ENCODE results near the gene CCDC146.

The CCDC146 gene

GRCh38 chr7:77284005-77284404 is 161.6 kb downstream of the CCDC146 start:
- Histone ChIP-seq H3K27me3 (replicated peaks in 2 of 5; ENCODE audit: control insufficient read depth in 4 of 5, insufficient read depth in 5 of 5, low read length in 4 of 5) (no peaks in the 10 kb centered on the region), H3K27ac (ENCODE audit: insufficient read depth in 1 of 2, low read depth in 1 of 2, low read length in 2 of 2, poor library complexity in 1 of 2, severe bottlenecking in 2 of 2) (no peak overlapping the region), H3K36me3 (ENCODE audit: control insufficient read depth in 4 of 4, insufficient read depth in 4 of 4, low read length in 3 of 4) (peaks cover 0 to 8% (median 4%) of the 10 kb centered on the region in 4 experiments), H3K4me1 (ENCODE audit: control extremely low read depth in 1 of 4, control insufficient read depth in 4 of 4, insufficient read depth in 4 of 4, low read length in 3 of 4) (peaks cover 0 to 8% (median 0%) of the 10 kb centered on the region in 4 experiments), H3K9me3 (ENCODE audit: control extremely low read depth in 1 of 5, control insufficient read depth in 4 of 5, insufficient read depth in 2 of 5, low read depth in 1 of 5, low read length in 4 of 5) (peaks cover 0 to 9% (median 4%) of the 10 kb centered on the region in 5 experiments), H3K4me3 (ENCODE audit: control insufficient read depth in 1 of 7, extremely low read depth in 1 of 7, insufficient read depth in 4 of 7, low read depth in 2 of 7, low read length in 6 of 7) (no peak overlapping the region)
- WGBS (ENCODE audit: insufficient coverage), result 95% methylated on average over 2 of the region's 4 CpGs
- POLR2A ChIA-PET, result no interaction called here
- CTCF ChIA-PET, result interaction anchor here (1.6 kb wide), 1 partner anchor 48 kb away, joined by 3 read pairs; no protein-coding TSS in a partner anchor
- no peak for DNase-seq

- WGBS (ENCODE audit: insufficient coverage), result 63% methylated on average over 1 of the region's 2 CpGs
- CTCF ChIA-PET, result interaction anchor here (1.6 kb wide), 1 partner anchor 47 kb away, joined by 3 read pairs; no protein-coding TSS in a partner anchor
- peaks cover 0 to 8% (median 4%) of the 10 kb centered on the region in 4 experiments for H3K36me3 ChIP-seq (ENCODE audit: control insufficient read depth in 4 of 4, insufficient read depth in 4 of 4, low read length in 3 of 4)
- no peak overlapping the region for H3K27ac ChIP-seq (ENCODE audit: insufficient read depth in 1 of 2, low read depth in 1 of 2, low read length in 2 of 2, poor library complexity in 1 of 2, severe bottlenecking in 2 of 2)
- no peak for DNase-seq
- peaks cover 0 to 9% (median 4%) of the 10 kb centered on the region in 5 experiments for H3K9me3 ChIP-seq (ENCODE audit: control extremely low read depth in 1 of 5, control insufficient read depth in 4 of 5, insufficient read depth in 2 of 5, low read depth in 1 of 5, low read length in 4 of 5)
- POLR2A ChIA-PET, result no interaction called here
- H3K4me3 ChIP-seq (ENCODE audit: control insufficient read depth in 1 of 7, extremely low read depth in 1 of 7, insufficient read depth in 4 of 7, low read depth in 2 of 7, low read length in 6 of 7), result no peak overlapping the region
- H3K4me1 ChIP-seq (ENCODE audit: control extremely low read depth in 1 of 4, control insufficient read depth in 4 of 4, insufficient read depth in 4 of 4, low read length in 3 of 4), result peaks cover 0 to 10% (median 0%) of the 10 kb centered on the region in 4 experiments
- H3K27me3 ChIP-seq (replicated peaks in 2 of 5; ENCODE audit: control insufficient read depth in 4 of 5, insufficient read depth in 5 of 5, low read length in 4 of 5), result no peaks in the 10 kb centered on the region
Measured at GRCh38 chr7:77284616-77285015, 162.2 kb downstream of the CCDC146 start.

GRCh38 chr7:77288676-77289320 is 166.4 kb downstream of the CCDC146 start:
- POLR2A ChIA-PET, result no interaction called here
- H3K9me3 ChIP-seq (ENCODE audit: control extremely low read depth in 1 of 5, control insufficient read depth in 4 of 5, insufficient read depth in 2 of 5, low read depth in 1 of 5, low read length in 4 of 5), result peaks cover 0 to 9% (median 4%) of the 10 kb centered on the region in 5 experiments
- 59% methylated on average over 5 of the region's 7 CpGs for WGBS (ENCODE audit: insufficient coverage)
- H3K4me1 ChIP-seq (ENCODE audit: control extremely low read depth in 1 of 4, control insufficient read depth in 4 of 4, insufficient read depth in 4 of 4, low read length in 3 of 4), result peaks cover 0 to 7% (median 0%) of the 10 kb centered on the region in 4 experiments
- H3K27me3 ChIP-seq (replicated peaks in 2 of 5; ENCODE audit: control insufficient read depth in 4 of 5, insufficient read depth in 5 of 5, low read length in 4 of 5), result no peaks in the 10 kb centered on the region
- peaks cover 0 to 8% (median 5%) of the 10 kb centered on the region in 4 experiments for H3K36me3 ChIP-seq (ENCODE audit: control insufficient read depth in 4 of 4, insufficient read depth in 4 of 4, low read length in 3 of 4)
- CTCF ChIA-PET, result no interaction called here
- H3K27ac ChIP-seq (ENCODE audit: insufficient read depth in 1 of 2, low read depth in 1 of 2, low read length in 2 of 2, poor library complexity in 1 of 2, severe bottlenecking in 2 of 2), result no peak overlapping the region
- no peak for DNase-seq
- H3K4me3 ChIP-seq (ENCODE audit: control insufficient read depth in 1 of 7, extremely low read depth in 1 of 7, insufficient read depth in 4 of 7, low read depth in 2 of 7, low read length in 6 of 7), result no peak overlapping the region

GRCh38 chr7:77289387-77289786 is 167.0 kb downstream of the CCDC146 start:
- WGBS (ENCODE audit: insufficient coverage), result 100% methylated on average over 2 of the region's 3 CpGs
- ChIA-PET CTCF (no interaction called here), POLR2A (no interaction called here)
- Histone ChIP-seq H3K27ac (ENCODE audit: insufficient read depth in 1 of 2, low read depth in 1 of 2, low read length in 2 of 2, poor library complexity in 1 of 2, severe bottlenecking in 2 of 2) (no peak overlapping the region), H3K36me3 (ENCODE audit: control insufficient read depth in 4 of 4, insufficient read depth in 4 of 4, low read length in 3 of 4) (peaks cover 0 to 8% (median 5%) of the 10 kb centered on the region in 4 experiments), H3K9me3 (ENCODE audit: control extremely low read depth in 1 of 5, control insufficient read depth in 4 of 5, insufficient read depth in 2 of 5, low read depth in 1 of 5, low read length in 4 of 5) (peaks cover 0 to 9% (median 4%) of the 10 kb centered on the region in 5 experiments), H3K27me3 (replicated peaks in 2 of 5; ENCODE audit: control insufficient read depth in 4 of 5, insufficient read depth in 5 of 5, low read length in 4 of 5) (no peaks in the 10 kb centered on the region), H3K4me1 (ENCODE audit: control extremely low read depth in 1 of 4, control insufficient read depth in 4 of 4, insufficient read depth in 4 of 4, low read length in 3 of 4) (peaks cover 0 to 5% (median 0%) of the 10 kb centered on the region in 4 experiments), H3K4me3 (ENCODE audit: control insufficient read depth in 1 of 7, extremely low read depth in 1 of 7, insufficient read depth in 4 of 7, low read depth in 2 of 7, low read length in 6 of 7) (no peak overlapping the region)
- DNase-seq, result no peak

GRCh38 chr7:77290425-77290824 is 168.0 kb downstream of the CCDC146 start:
- no peak for DNase-seq
- H3K27me3 ChIP-seq (replicated peaks in 2 of 5; ENCODE audit: control insufficient read depth in 4 of 5, insufficient read depth in 5 of 5, low read length in 4 of 5), result no peaks in the 10 kb centered on the region
- H3K27ac ChIP-seq (ENCODE audit: insufficient read depth in 1 of 2, low read depth in 1 of 2, low read length in 2 of 2, poor library complexity in 1 of 2, severe bottlenecking in 2 of 2), result no peak overlapping the region
- ChIA-PET CTCF (no interaction called here), POLR2A (no interaction called here)
- H3K36me3 ChIP-seq (ENCODE audit: control insufficient read depth in 4 of 4, insufficient read depth in 4 of 4, low read length in 3 of 4), result peaks cover 0 to 8% (median 5%) of the 10 kb centered on the region in 4 experiments
- H3K4me3 ChIP-seq (ENCODE audit: control insufficient read depth in 1 of 7, extremely low read depth in 1 of 7, insufficient read depth in 4 of 7, low read depth in 2 of 7, low read length in 6 of 7), result no peak overlapping the region
- peaks cover 0 to 5% (median 0%) of the 10 kb centered on the region in 4 experiments for H3K4me1 ChIP-seq (ENCODE audit: control extremely low read depth in 1 of 4, control insufficient read depth in 4 of 4, insufficient read depth in 4 of 4, low read length in 3 of 4)
- peaks cover 0 to 9% (median 4%) of the 10 kb centered on the region in 5 experiments for H3K9me3 ChIP-seq (ENCODE audit: control extremely low read depth in 1 of 5, control insufficient read depth in 4 of 5, insufficient read depth in 2 of 5, low read depth in 1 of 5, low read length in 4 of 5)

- H3K27me3 ChIP-seq (replicated peaks in 2 of 5; ENCODE audit: control insufficient read depth in 4 of 5, insufficient read depth in 5 of 5, low read length in 4 of 5), result no peaks in the 10 kb centered on the region
- CTCF ChIA-PET, result interaction anchor here (0.9 kb wide), 1 partner anchor 39 kb away, joined by 4 read pairs; no protein-coding TSS in a partner anchor
- POLR2A ChIA-PET, result no interaction called here
- H3K4me3 ChIP-seq (ENCODE audit: control insufficient read depth in 1 of 7, extremely low read depth in 1 of 7, insufficient read depth in 4 of 7, low read depth in 2 of 7, low read length in 6 of 7), result no peak overlapping the region
- WGBS (ENCODE audit: insufficient coverage), result 72% methylated on average over 3 of the region's 4 CpGs
- H3K9me3 ChIP-seq (ENCODE audit: control extremely low read depth in 1 of 5, control insufficient read depth in 4 of 5, insufficient read depth in 2 of 5, low read depth in 1 of 5, low read length in 4 of 5), result peaks cover 0 to 9% (median 1%) of the 10 kb centered on the region in 5 experiments
- DNase-seq, result peak in 1 of 3 donors; percentile 6
- no peak overlapping the region for H3K27ac ChIP-seq (ENCODE audit: insufficient read depth in 1 of 2, low read depth in 1 of 2, low read length in 2 of 2, poor library complexity in 1 of 2, severe bottlenecking in 2 of 2)
- H3K36me3 ChIP-seq (ENCODE audit: control insufficient read depth in 4 of 4, insufficient read depth in 4 of 4, low read length in 3 of 4), result peaks cover 0 to 4% (median under 1%) of the 10 kb centered on the region in 4 experiments
- H3K4me1 ChIP-seq (ENCODE audit: control extremely low read depth in 1 of 4, control insufficient read depth in 4 of 4, insufficient read depth in 4 of 4, low read length in 3 of 4), result peaks cover 0 to 5% (median 0%) of the 10 kb centered on the region in 4 experiments
Measured at GRCh38 chr7:77293046-77293445, 170.6 kb downstream of the CCDC146 start.

GRCh38 chr7:77295549-77295948 is 173.1 kb downstream of the CCDC146 start:
- peaks cover 0 to 7% (median 0%) of the 10 kb centered on the region in 5 experiments for H3K9me3 ChIP-seq (ENCODE audit: control extremely low read depth in 1 of 5, control insufficient read depth in 4 of 5, insufficient read depth in 2 of 5, low read depth in 1 of 5, low read length in 4 of 5)
- DNase-seq, result no peak
- H3K36me3 ChIP-seq (ENCODE audit: control insufficient read depth in 4 of 4, insufficient read depth in 4 of 4, low read length in 3 of 4), result peaks cover 0 to 4% (median under 1%) of the 10 kb centered on the region in 4 experiments
- POLR2A ChIA-PET, result no interaction called here
- H3K27me3 ChIP-seq (replicated peaks in 2 of 5; ENCODE audit: control insufficient read depth in 4 of 5, insufficient read depth in 5 of 5, low read length in 4 of 5), result no peaks in the 10 kb centered on the region
- H3K27ac ChIP-seq (ENCODE audit: insufficient read depth in 1 of 2, low read depth in 1 of 2, low read length in 2 of 2, poor library complexity in 1 of 2, severe bottlenecking in 2 of 2), result no peak overlapping the region
- no peaks in the 10 kb centered on the region for H3K4me1 ChIP-seq (ENCODE audit: control extremely low read depth in 1 of 4, control insufficient read depth in 4 of 4, insufficient read depth in 4 of 4, low read length in 3 of 4)
- no peak overlapping the region for H3K4me3 ChIP-seq (ENCODE audit: control insufficient read depth in 1 of 7, extremely low read depth in 1 of 7, insufficient read depth in 4 of 7, low read depth in 2 of 7, low read length in 6 of 7)
- WGBS (ENCODE audit: insufficient coverage), result 100% methylated on average over 1 of the region's 2 CpGs
- CTCF ChIA-PET, result interaction anchor here (1.5 kb wide), 2 partner anchors 25 to 44 kb away, joined by 3 read pairs; no protein-coding TSS in a partner anchor
